ENCODE measurements around the gene ACTR2. TPM values are rescaled to one million over a fixed set of nuclear protein-coding genes. Genes with fewer than 3 reads are reported as not detected.

The ACTR2 gene
- total RNA-seq, 1 donor from 2014 or later = 188 TPM

DNA sequence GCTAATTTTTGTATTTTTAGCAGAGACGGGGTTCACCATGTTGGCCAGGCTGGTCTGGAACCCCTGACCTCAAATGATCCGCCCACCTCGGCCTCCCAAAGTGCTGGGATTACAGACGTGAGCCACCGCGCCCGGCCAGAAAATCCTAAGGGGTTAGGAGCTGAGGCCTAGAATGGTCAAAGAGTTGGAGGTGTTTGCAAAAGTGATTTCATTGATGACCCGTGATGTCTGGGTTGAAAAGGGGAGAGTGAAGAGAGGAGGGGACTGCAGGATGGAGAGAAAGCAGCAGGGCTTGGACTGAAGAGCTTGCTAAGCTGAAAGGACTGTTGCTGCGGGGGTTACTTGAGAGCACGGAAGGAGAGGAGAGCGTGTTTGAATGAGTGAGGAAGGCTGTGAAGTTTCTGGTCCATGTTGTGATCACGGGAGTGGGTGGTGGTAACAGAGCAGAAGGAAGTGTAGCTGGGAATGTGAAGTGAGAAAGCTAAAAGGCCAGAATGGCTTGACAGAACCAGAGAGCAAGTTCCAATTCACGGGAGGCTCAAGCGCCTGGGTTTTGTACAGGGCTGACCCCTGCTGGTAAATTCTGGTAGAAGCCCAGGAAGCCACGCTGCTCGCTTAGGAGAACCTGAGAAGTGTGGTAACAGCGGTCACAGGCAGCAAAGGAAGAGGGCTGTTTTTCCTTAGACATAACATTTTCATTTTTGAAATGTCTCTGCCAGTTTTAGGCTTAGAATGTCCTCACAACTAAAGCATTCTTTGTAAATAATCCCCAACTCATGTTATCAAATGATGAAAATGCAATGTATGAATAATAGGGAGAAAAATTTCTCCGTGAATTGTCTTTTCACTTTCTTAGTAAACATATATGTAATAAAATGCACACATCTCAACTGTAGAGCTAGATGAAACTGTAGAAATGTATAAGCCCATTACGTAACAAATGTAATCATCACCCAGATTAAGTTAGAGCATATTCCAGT, 40.5 kb upstream of the ACTR2 start:
- peak; percentile 62 for DNase-seq (ENCODE audit: low spot score, unreplicated experiment)
- TF ChIP-seq, protein P1, sequence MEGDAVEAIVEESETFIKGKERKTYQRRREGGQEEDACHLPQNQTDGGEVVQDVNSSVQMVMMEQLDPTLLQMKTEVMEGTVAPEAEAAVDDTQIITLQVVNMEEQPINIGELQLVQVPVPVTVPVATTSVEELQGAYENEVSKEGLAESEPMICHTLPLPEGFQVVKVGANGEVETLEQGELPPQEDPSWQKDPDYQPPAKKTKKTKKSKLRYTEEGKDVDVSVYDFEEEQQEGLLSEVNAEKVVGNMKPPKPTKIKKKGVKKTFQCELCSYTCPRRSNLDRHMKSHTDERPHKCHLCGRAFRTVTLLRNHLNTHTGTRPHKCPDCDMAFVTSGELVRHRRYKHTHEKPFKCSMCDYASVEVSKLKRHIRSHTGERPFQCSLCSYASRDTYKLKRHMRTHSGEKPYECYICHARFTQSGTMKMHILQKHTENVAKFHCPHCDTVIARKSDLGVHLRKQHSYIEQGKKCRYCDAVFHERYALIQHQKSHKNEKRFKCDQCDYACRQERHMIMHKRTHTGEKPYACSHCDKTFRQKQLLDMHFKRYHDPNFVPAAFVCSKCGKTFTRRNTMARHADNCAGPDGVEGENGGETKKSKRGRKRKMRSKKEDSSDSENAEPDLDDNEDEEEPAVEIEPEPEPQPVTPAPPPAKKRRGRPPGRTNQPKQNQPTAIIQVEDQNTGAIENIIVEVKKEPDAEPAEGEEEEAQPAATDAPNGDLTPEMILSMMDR (IDR thresholded peaks at IDR 0.05; ENCODE audit: unreplicated experiment) = peak; percentile 84
- Mint-ChIP-seq H3K27me3 (no peaks in the 10 kb centered on the region), H3K36me3 (ENCODE audit: insufficient read depth) (no peaks in the 10 kb centered on the region), H3K9me3 (ENCODE audit: low read depth) (no peaks in the 10 kb centered on the region), H3K4me3 (ENCODE audit: low read depth) (no peak overlapping the region), H3K4me1 (ENCODE audit: low read depth) (peaks cover 6% of the 10 kb centered on the region), H3K27ac (peak overlapping the region; percentile 8)

DNA sequence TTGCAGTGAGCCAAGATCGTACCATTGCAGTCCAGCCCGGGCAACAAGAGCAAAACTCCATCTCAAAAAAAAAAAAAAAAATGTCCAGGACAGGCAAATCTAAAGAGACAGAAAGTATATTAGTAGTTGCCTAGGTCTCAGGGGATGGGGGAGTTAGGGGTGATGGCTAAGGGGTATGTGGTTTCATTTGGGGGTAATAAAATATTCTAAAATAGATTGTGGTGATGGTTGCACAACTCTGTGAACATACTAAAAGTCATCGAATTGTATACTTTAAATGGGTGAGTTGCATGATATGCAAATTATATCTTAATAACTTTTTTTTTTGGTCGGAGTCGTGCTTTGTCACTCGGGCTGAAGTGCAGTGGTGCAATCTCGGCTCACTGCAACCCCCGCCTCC, 34.2 kb upstream of the ACTR2 start:
- TF ChIP-seq, protein P1 (IDR thresholded peaks at IDR 0.05; ENCODE audit: unreplicated experiment) = no peak
- H3K4me3 Mint-ChIP-seq (ENCODE audit: low read depth) = no peak overlapping the region
- DNase-seq (ENCODE audit: low spot score, unreplicated experiment) = no peak
- peaks cover 3% of the 10 kb centered on the region for H3K27me3 Mint-ChIP-seq
- no peaks in the 10 kb centered on the region for H3K9me3 Mint-ChIP-seq (ENCODE audit: low read depth)
- H3K27ac Mint-ChIP-seq = no peak overlapping the region
- H3K4me1 Mint-ChIP-seq (ENCODE audit: low read depth) = no peaks in the 10 kb centered on the region
- H3K36me3 Mint-ChIP-seq (ENCODE audit: insufficient read depth) = no peaks in the 10 kb centered on the region

DNA sequence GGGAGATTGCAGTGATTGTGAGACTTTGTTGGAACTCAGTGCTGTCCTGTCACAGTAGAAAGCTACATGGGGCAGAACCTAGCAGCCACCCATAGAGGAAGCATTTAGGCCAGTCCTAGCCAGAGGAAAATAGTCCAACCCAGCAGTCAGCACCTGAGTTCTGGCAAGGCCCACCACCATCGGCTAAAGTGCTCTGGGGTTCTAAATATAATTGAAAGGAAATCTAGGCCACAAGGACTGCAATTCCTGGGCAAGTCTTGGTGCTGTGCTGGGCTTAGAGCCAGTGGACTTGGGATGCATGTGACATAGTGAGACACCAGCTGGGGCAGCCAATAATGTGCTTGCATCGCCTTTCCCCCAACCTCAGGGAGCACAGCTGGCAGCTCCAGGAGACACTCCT, 28.9 kb upstream of the ACTR2 start:
- no peaks in the 10 kb centered on the region for H3K9me3 Mint-ChIP-seq (ENCODE audit: low read depth)
- H3K36me3 Mint-ChIP-seq (ENCODE audit: insufficient read depth) = no peaks in the 10 kb centered on the region
- TF ChIP-seq, protein P1 (IDR thresholded peaks at IDR 0.05; ENCODE audit: unreplicated experiment) = no peak
- H3K4me3 Mint-ChIP-seq (ENCODE audit: low read depth) = no peak overlapping the region
- no peaks in the 10 kb centered on the region for H3K4me1 Mint-ChIP-seq (ENCODE audit: low read depth)
- H3K27me3 Mint-ChIP-seq = peaks cover 3% of the 10 kb centered on the region
- DNase-seq (ENCODE audit: low spot score, unreplicated experiment) = no peak
- no peak overlapping the region for H3K27ac Mint-ChIP-seq

- no peak for DNase-seq (ENCODE audit: low spot score, unreplicated experiment)
- H3K4me3 Mint-ChIP-seq (ENCODE audit: low read depth) = no peak overlapping the region
- H3K27ac Mint-ChIP-seq = no peak overlapping the region
- peaks cover 3% of the 10 kb centered on the region for H3K9me3 Mint-ChIP-seq (ENCODE audit: low read depth)
- H3K4me1 Mint-ChIP-seq (ENCODE audit: low read depth) = no peaks in the 10 kb centered on the region
- H3K36me3 Mint-ChIP-seq (ENCODE audit: insufficient read depth) = no peaks in the 10 kb centered on the region
- TF ChIP-seq, protein P1 (IDR thresholded peaks at IDR 0.05; ENCODE audit: unreplicated experiment) = no peak
- H3K27me3 Mint-ChIP-seq = peaks cover 3% of the 10 kb centered on the region
Measured at GRCh38 chr2:65199166-65199565, 28.5 kb upstream of the ACTR2 start.

- Mint-ChIP-seq H3K4me3 (ENCODE audit: low read depth) (no peak overlapping the region), H3K27ac (no peak overlapping the region), H3K36me3 (ENCODE audit: insufficient read depth) (no peaks in the 10 kb centered on the region), H3K9me3 (ENCODE audit: low read depth) (peaks cover 3% of the 10 kb centered on the region), H3K27me3 (peaks cover 3% of the 10 kb centered on the region), H3K4me1 (ENCODE audit: low read depth) (no peaks in the 10 kb centered on the region)
- no peak for DNase-seq (ENCODE audit: low spot score, unreplicated experiment)
- TF ChIP-seq, protein P1 (IDR thresholded peaks at IDR 0.05; ENCODE audit: unreplicated experiment) = no peak
Measured at GRCh38 chr2:65199891-65200290, 27.7 kb upstream of the ACTR2 start.

All from progenitor cell of endocrine pancreas (in vitro differentiated cells).